MM.1S (cell line): ENCODE measurements around the gene ZNF212.

Experiments
- DNase-seq: peaks from one replicate; pipeline ENCODE4 v3.0.0-alpha.2; 2015
- H2AFZ ChIP-seq: fragments of 300-600 bp; sonication (generic); 2 replicates; pipeline ENCODE4 v1.6.0; 2016; ENCODE audit warnings: antibody characterized with exemption, low read length
- H3F3A ChIP-seq: fragments of 300-600 bp; sonication (generic); 2 replicates; pipeline ENCODE4 v1.6.1; 2016; ENCODE audit warnings: mild to moderate bottlenecking, antibody characterized with exemption, low read length, moderate library complexity, mixed read lengths; ENCODE audit not compliant: insufficient read depth
- H3K27ac ChIP-seq: fragments of 300-600 bp; sonication (generic); 2 replicates; pipeline ENCODE4 v1.5.1; 2016; ENCODE audit warnings: mild to moderate bottlenecking, low read length
- H3K27me3 ChIP-seq: fragments of 300-600 bp; sonication (generic); replicated peaks from 2 replicates; pipeline ENCODE4 v1.6.0; 2016; ENCODE audit warnings: low read length; ENCODE audit not compliant: insufficient read depth
- H3K36me3 ChIP-seq: fragments of 300-600 bp; sonication (generic); replicated peaks from 2 replicates; pipeline ENCODE4 v1.6.1; 2016; ENCODE audit warnings: mild to moderate bottlenecking, low read length, mixed read lengths; ENCODE audit not compliant: insufficient read depth
- H3K4me1 ChIP-seq: fragments of 300-600 bp; sonication (generic); 2 replicates; pipeline ENCODE4 v1.6.1; 2016; ENCODE audit warnings: low read length, mixed read lengths
- H3K4me2 ChIP-seq: fragments of 300-600 bp; sonication (generic); 2 replicates; pipeline ENCODE4 v1.6.0; 2016; ENCODE audit warnings: low read depth, low read length
- H3K4me3 ChIP-seq: fragments of 300-600 bp; sonication (generic); 2 replicates; pipeline ENCODE4 v1.5.1; 2016; ENCODE audit warnings: low read length, mixed read lengths
- H3K79me2 ChIP-seq: fragments of 300-600 bp; sonication (generic); 2 replicates; pipeline ENCODE4 v1.6.1; 2016; ENCODE audit warnings: mixed run types, low read length, mixed read lengths
- H3K9ac ChIP-seq: fragments of 300-600 bp; sonication (generic); 2 replicates; pipeline ENCODE4 v1.6.1; 2016; ENCODE audit warnings: low read length, mixed read lengths
- H3K9me2 ChIP-seq: fragments of 300-600 bp; sonication (generic); replicated peaks from 2 replicates; pipeline ENCODE4 v1.6.1; 2016; ENCODE audit warnings: mild to moderate bottlenecking, low read length, mixed read lengths; ENCODE audit not compliant: insufficient read depth
- H3K9me3 ChIP-seq: fragments of 300-600 bp; sonication (generic); replicated peaks from 2 replicates; pipeline ENCODE4 v1.6.1; 2016; ENCODE audit warnings: mild to moderate bottlenecking, low read length, mixed read lengths; ENCODE audit not compliant: insufficient read depth
- H4K20me1 ChIP-seq: fragments of 300-600 bp; sonication (generic); 2 replicates; pipeline ENCODE4 v1.6.1; 2016; ENCODE audit warnings: mild to moderate bottlenecking, low read length, moderate library complexity, mixed read lengths; ENCODE audit not compliant: insufficient read depth
- EZH2 ChIP-seq: fragments of 300-600 bp; sonication (generic); optimal IDR thresholded peaks from 2 replicates; pipeline ENCODE3; 2017; ENCODE audit warnings: low read depth, mild to moderate bottlenecking, antibody characterized with exemption, low read length, mixed read lengths
- EZH2phosphoT487 ChIP-seq: fragments of 300-600 bp; sonication (generic); IDR thresholded peaks from 2 replicates; pipeline ENCODE4 v1.6.1; 2018; ENCODE audit warnings: antibody characterized with exemption, low read length
- TF ChIP-seq, protein P1 (sequence below): fragments of 300-600 bp; sonication (generic); IDR thresholded peaks from 2 replicates; pipeline ENCODE4 v1.5.1; 2016; ENCODE audit warnings: antibody characterized with exemption, low read length, mixed read lengths

ZNF212 gene

DNA sequence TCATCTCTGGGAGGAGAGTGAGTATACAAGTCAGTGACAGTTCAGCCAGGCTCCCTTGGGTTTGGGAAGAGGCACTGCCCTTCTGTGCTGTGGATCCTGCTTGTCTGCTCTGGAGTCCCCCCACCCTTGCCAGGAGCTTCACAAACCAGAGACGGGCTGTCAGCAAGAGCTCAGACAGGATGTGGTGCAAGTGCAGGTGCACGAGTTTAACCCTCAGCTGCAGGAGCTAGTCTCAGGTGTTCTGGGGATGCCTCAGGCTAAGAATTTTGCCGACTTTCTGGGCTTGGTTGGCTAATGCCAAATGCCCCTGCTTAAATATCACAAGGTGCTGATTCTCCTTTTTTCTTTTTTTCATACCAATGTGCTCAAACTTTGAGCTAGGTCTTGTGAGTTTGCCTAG is 44.9 kb downstream of the ZNF212 start:
- Histone ChIP-seq H2AFZ (peak overlapping the region; percentile 77), H3K27ac (peak overlapping the region; percentile 87), H3K9ac (peak overlapping the region; percentile 56), H3K79me2 (0 out of 2 replicates have a peak, but pooled peaks cover 5% of the 10 kb centered on the region), H3F3A (peaks cover 17% of the 10 kb centered on the region), H3K4me1 (peaks cover 23% of the 10 kb centered on the region), H3K4me3 (peak overlapping the region; percentile 83), H3K4me2 (peak overlapping the region; percentile 80), H3K9me2 (no peaks in the 10 kb centered on the region), H3K36me3 (no peaks in the 10 kb centered on the region), H3K27me3 (no peaks in the 10 kb centered on the region), H3K9me3 (no peaks in the 10 kb centered on the region), H4K20me1 (no peaks in the 10 kb centered on the region)
- peak; percentile 99 for DNase-seq
- no peak for TF ChIP-seq EZH2
- no peak for TF ChIP-seq EZH2phosphoT487
- TF ChIP-seq, protein P1, sequence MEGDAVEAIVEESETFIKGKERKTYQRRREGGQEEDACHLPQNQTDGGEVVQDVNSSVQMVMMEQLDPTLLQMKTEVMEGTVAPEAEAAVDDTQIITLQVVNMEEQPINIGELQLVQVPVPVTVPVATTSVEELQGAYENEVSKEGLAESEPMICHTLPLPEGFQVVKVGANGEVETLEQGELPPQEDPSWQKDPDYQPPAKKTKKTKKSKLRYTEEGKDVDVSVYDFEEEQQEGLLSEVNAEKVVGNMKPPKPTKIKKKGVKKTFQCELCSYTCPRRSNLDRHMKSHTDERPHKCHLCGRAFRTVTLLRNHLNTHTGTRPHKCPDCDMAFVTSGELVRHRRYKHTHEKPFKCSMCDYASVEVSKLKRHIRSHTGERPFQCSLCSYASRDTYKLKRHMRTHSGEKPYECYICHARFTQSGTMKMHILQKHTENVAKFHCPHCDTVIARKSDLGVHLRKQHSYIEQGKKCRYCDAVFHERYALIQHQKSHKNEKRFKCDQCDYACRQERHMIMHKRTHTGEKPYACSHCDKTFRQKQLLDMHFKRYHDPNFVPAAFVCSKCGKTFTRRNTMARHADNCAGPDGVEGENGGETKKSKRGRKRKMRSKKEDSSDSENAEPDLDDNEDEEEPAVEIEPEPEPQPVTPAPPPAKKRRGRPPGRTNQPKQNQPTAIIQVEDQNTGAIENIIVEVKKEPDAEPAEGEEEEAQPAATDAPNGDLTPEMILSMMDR: no peak

- no peaks in the 10 kb centered on the region for H3K36me3 ChIP-seq
- H3K27ac ChIP-seq: peak overlapping the region; percentile 87
- H3K79me2 ChIP-seq: 0 out of 2 replicates have a peak, but pooled peaks cover 5% of the 10 kb centered on the region
- no peaks in the 10 kb centered on the region for H4K20me1 ChIP-seq
- H3K9ac ChIP-seq: peak overlapping the region; percentile 56
- peaks cover 23% of the 10 kb centered on the region for H3K4me1 ChIP-seq
- peak overlapping the region; percentile 80 for H3K4me2 ChIP-seq
- no peaks in the 10 kb centered on the region for H3K9me3 ChIP-seq
- TF ChIP-seq EZH2phosphoT487: no peak
- TF ChIP-seq, protein P1: peak; percentile 64
- no peak for TF ChIP-seq EZH2
- H3K4me3 ChIP-seq: peak overlapping the region; percentile 83
- no peaks in the 10 kb centered on the region for H3K9me2 ChIP-seq
- DNase-seq: peak; percentile 100
- H3K27me3 ChIP-seq: no peaks in the 10 kb centered on the region
- H2AFZ ChIP-seq: peak overlapping the region; percentile 77
- H3F3A ChIP-seq: peaks cover 17% of the 10 kb centered on the region
Observed at GRCh38 chr7:149284850-149285585, 45.6 kb downstream of the ZNF212 start.

- DNase-seq: no peak
- no peaks in the 10 kb centered on the region for H3K36me3 ChIP-seq
- H3K4me2 ChIP-seq: peak overlapping the region; percentile 80
- H4K20me1 ChIP-seq: no peaks in the 10 kb centered on the region
- H3K9me3 ChIP-seq: no peaks in the 10 kb centered on the region
- H3K27me3 ChIP-seq: no peaks in the 10 kb centered on the region
- peaks cover 23% of the 10 kb centered on the region for H3K4me1 ChIP-seq
- peaks cover 17% of the 10 kb centered on the region for H3F3A ChIP-seq
- peak overlapping the region; percentile 76 for H2AFZ ChIP-seq
- peak overlapping the region; percentile 83 for H3K4me3 ChIP-seq
- peak overlapping the region; percentile 87; the same call in 1 of the 2 replicates for H3K27ac ChIP-seq
- H3K9me2 ChIP-seq: no peaks in the 10 kb centered on the region
- peak overlapping the region; percentile 48 for H3K9ac ChIP-seq
- no peak for TF ChIP-seq EZH2phosphoT487
- no peak for TF ChIP-seq EZH2
- TF ChIP-seq, protein P1: no peak
- H3K79me2 ChIP-seq: 0 out of 2 replicates have a peak, but pooled peaks cover 5% of the 10 kb centered on the region
Observed at GRCh38 chr7:149285603-149286002, 46.2 kb downstream of the ZNF212 start.
